Activated B cell treated with CpG ODN at 0.5 μM for 24 hours (primary cell): ENCODE measurements around the gene SCIN. TPM values are rescaled to one million over a fixed set of nuclear protein-coding genes. Genes with fewer than 3 reads are reported as not detected.

Experiments used
- ATAC-seq: fragments of 200-7000 bp; cut with Tn5 transposase; one replicate; pipeline ENCODE4 v1.10.0; 2021; ENCODE audit warnings: low read depth, mild to moderate bottlenecking, moderate library complexity
- CTCF ChIA-PET: fragments of 350-600 bp; sonication (Branson Sonifier 250); formaldehyde crosslinking; loops from one replicate; lab custom pipeline; 2021; ENCODE audit warnings: antibody characterized with exemption; lab: Charles Lee
- POLR2A ChIA-PET: fragments of 350-600 bp; sonication (Branson Sonifier 250); formaldehyde crosslinking; loops from one replicate; lab custom pipeline; 2021; ENCODE audit warnings: antibody characterized with exemption; lab: Charles Lee
- DNase-seq: peaks from one replicate; pipeline ENCODE4 v3.0.0; 2022
- H3K27ac Mint-ChIP-seq: one replicate; pipeline ENCODE4 v1.8.0; 2020; ENCODE audit warnings: mixed read lengths
- H3K27me3 Mint-ChIP-seq: one replicate; pipeline ENCODE4 v1.8.0; 2021; ENCODE audit warnings: mixed read lengths
- H3K36me3 Mint-ChIP-seq: one replicate; pipeline ENCODE4 v1.8.0; 2021; ENCODE audit warnings: low read depth, mixed read lengths
- H3K4me1 Mint-ChIP-seq: one replicate; pipeline ENCODE4 v1.8.0; 2021; ENCODE audit warnings: mixed read lengths
- H3K4me3 Mint-ChIP-seq: one replicate; pipeline ENCODE4 v1.8.0; 2020; ENCODE audit warnings: mild to moderate bottlenecking, mixed read lengths
- H3K9me3 Mint-ChIP-seq: one replicate; pipeline ENCODE4 v1.8.0; 2020; ENCODE audit warnings: mixed read lengths
- CTCF ChIP-seq: fragments of 200-600 bp; IDR thresholded peaks from one replicate; pipeline ENCODE4 v1.8.0; 2022; ENCODE audit warnings: antibody characterized with exemption, mild to moderate bottlenecking
- intact Hi-C: fragments of 100-400 bp; cut with micrococcal nuclease; formaldehyde crosslinking; loops from one replicate; pipeline ENCODE4 v1.15.1; 2024
- total RNA-seq: library from RNA; stranded (reverse); gene quantifications from 2 replicates; pipeline ENCODE4 v1.2.3, GENCODE V29; 2022

Gene SCIN
- total RNA-seq, 1 donor from 2014 or later, result not detected

GRCh38 chr7:12607134-12607533, 36.6 kb downstream of the SCIN start:
- no peak for ATAC-seq
- ChIA-PET POLR2A (no interaction called here), CTCF (no interaction called here)
- DNase-seq, result no peak
- H3K27ac Mint-ChIP-seq, result no peak overlapping the region
- no peak for TF ChIP-seq CTCF
- no peak overlapping the region for H3K4me3 Mint-ChIP-seq
- intact Hi-C loops, result no loop called here
- no peaks in the 10 kb centered on the region for H3K4me1 Mint-ChIP-seq
- H3K27me3 Mint-ChIP-seq, result peaks cover 6% of the 10 kb centered on the region
- peaks cover under 1% of the 10 kb centered on the region for H3K36me3 Mint-ChIP-seq
- H3K9me3 Mint-ChIP-seq, result peaks cover 5% of the 10 kb centered on the region

- H3K27ac Mint-ChIP-seq, result no peak overlapping the region
- no peak for TF ChIP-seq CTCF
- no peaks in the 10 kb centered on the region for H3K4me1 Mint-ChIP-seq
- no peaks in the 10 kb centered on the region for H3K36me3 Mint-ChIP-seq
- DNase-seq (no peak), ATAC-seq (no peak)
- H3K4me3 Mint-ChIP-seq, result no peak overlapping the region
- no peaks in the 10 kb centered on the region for H3K9me3 Mint-ChIP-seq
- ChIA-PET CTCF (no interaction called here), POLR2A (no interaction called here)
- peaks cover 6% of the 10 kb centered on the region for H3K27me3 Mint-ChIP-seq
- intact Hi-C loops, result no loop called here
These were observed 39.0 kb downstream of the SCIN start for GRCh38 chr7:12609561-12609960.

GRCh38 chr7:12610899-12611298, 40.4 kb downstream of the SCIN start:
- H3K4me3 Mint-ChIP-seq, result no peak overlapping the region
- no peak for DNase-seq
- peaks cover 6% of the 10 kb centered on the region for H3K27me3 Mint-ChIP-seq
- H3K27ac Mint-ChIP-seq, result no peak overlapping the region
- H3K4me1 Mint-ChIP-seq, result no peaks in the 10 kb centered on the region
- ChIA-PET CTCF (no interaction called here), POLR2A (no interaction called here)
- intact Hi-C loops, result no loop called here
- no peaks in the 10 kb centered on the region for H3K9me3 Mint-ChIP-seq
- H3K36me3 Mint-ChIP-seq, result no peaks in the 10 kb centered on the region
- TF ChIP-seq CTCF, result no peak
- no peak for ATAC-seq

- ATAC-seq (no peak), DNase-seq (no peak)
- no peak overlapping the region for H3K27ac Mint-ChIP-seq
- H3K4me1 Mint-ChIP-seq, result no peaks in the 10 kb centered on the region
- peaks cover 6% of the 10 kb centered on the region for H3K27me3 Mint-ChIP-seq
- TF ChIP-seq CTCF, result no peak
- ChIA-PET POLR2A (no interaction called here), CTCF (no interaction called here)
- H3K36me3 Mint-ChIP-seq, result no peaks in the 10 kb centered on the region
- intact Hi-C loops, result no loop called here
- no peaks in the 10 kb centered on the region for H3K9me3 Mint-ChIP-seq
- no peak overlapping the region for H3K4me3 Mint-ChIP-seq
These were observed 42.1 kb downstream of the SCIN start for GRCh38 chr7:12612622-12613021.

GRCh38 chr7:12619461-12620069, 49.0 kb downstream of the SCIN start:
- ChIA-PET CTCF (no interaction called here), POLR2A (no interaction called here)
- no peaks in the 10 kb centered on the region for H3K4me1 Mint-ChIP-seq
- no peaks in the 10 kb centered on the region for H3K9me3 Mint-ChIP-seq
- intact Hi-C loops, result loop anchor here (5.0 kb wide), 1 partner anchor 97 kb away; no protein-coding TSS in a partner anchor
- H3K36me3 Mint-ChIP-seq, result no peaks in the 10 kb centered on the region
- DNase-seq, result no peak
- no peak overlapping the region for H3K27ac Mint-ChIP-seq
- H3K27me3 Mint-ChIP-seq, result no peaks in the 10 kb centered on the region
- H3K4me3 Mint-ChIP-seq, result no peak overlapping the region
- no peak for TF ChIP-seq CTCF
- no peak for ATAC-seq
